Osteocyte (in vitro differentiated cells): Measurements from ENCODE around the gene ARHGAP10. TPM values are rescaled to one million over a fixed set of nuclear protein-coding genes. Genes with fewer than 3 reads are reported as not detected.
"Not testable (repeated sequence)": the region's sequence is repeated elsewhere in the genome, so short reads cannot be mapped to it uniquely, and the experiment has no call there.

Experiments
- DNase-seq: peaks from one replicate; pipeline ENCODE4 v3.0.0; 2021; ENCODE audit warnings: mixed read lengths; ENCODE audit not compliant: unreplicated experiment; ENCODE audit errors: extremely low spot score
- H3K27ac Mint-ChIP-seq: one replicate; pipeline ENCODE4 v1.8.0; 2021; ENCODE audit warnings: mild to moderate bottlenecking, mixed read lengths; ENCODE audit not compliant: unreplicated experiment
- H3K27me3 Mint-ChIP-seq: one replicate; pipeline ENCODE4 v1.8.0; 2021; ENCODE audit warnings: mixed read lengths; ENCODE audit not compliant: unreplicated experiment
- H3K36me3 Mint-ChIP-seq: one replicate; pipeline ENCODE4 v1.8.0; 2021; ENCODE audit warnings: mixed read lengths; ENCODE audit not compliant: unreplicated experiment
- H3K4me1 Mint-ChIP-seq: one replicate; pipeline ENCODE4 v1.8.0; 2021; ENCODE audit warnings: mixed read lengths; ENCODE audit not compliant: unreplicated experiment
- H3K4me3 Mint-ChIP-seq: one replicate; pipeline ENCODE4 v1.8.0; 2021; ENCODE audit warnings: mild to moderate bottlenecking, moderate library complexity, mixed read lengths; ENCODE audit not compliant: unreplicated experiment
- H3K9me3 Mint-ChIP-seq: one replicate; pipeline ENCODE4 v1.8.0; 2021; ENCODE audit warnings: mixed read lengths; ENCODE audit not compliant: unreplicated experiment
- total RNA-seq: library from RNA; stranded (reverse); gene quantifications from 2 replicates; pipeline ENCODE4 v1.2.1, GENCODE V29; 2021
- TF ChIP-seq, protein P1 (sequence below): fragments of 200-600 bp; sonication (generic); IDR thresholded peaks from 2 replicates; pipeline ENCODE4 v1.5.0; 2021; ENCODE audit warnings: antibody characterized with exemption, mild to moderate bottlenecking, moderate library complexity

Gene ARHGAP10
- total RNA-seq, 1 donor from 2014 or later: 121 TPM

DNA sequence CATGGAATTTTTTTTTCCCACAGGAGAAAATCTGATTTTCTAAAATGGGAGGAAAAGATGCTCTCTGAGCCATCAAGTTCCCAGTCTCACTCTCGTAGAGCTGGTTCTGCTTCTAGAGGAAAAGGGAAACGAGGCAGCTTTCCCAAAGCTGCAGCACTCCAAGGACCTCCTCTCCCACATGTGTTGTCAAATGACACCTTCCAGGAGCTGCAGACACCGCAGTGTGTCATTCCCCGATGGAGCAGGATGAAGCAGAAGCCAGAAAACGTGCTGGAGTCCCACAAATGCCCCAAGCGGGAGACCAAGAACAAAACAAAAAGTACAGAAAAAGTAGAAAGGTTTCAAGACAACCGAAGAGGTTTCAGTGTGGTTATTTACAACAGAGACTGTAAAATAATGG, 348.1 kb downstream of the ARHGAP10 start:
- Mint-ChIP-seq H3K27ac (no peak overlapping the region), H3K4me1 (no peaks in the 10 kb centered on the region), H3K9me3 (peaks cover 14% of the 10 kb centered on the region), H3K27me3 (no peaks in the 10 kb centered on the region), H3K36me3 (peaks cover 80% of the 10 kb centered on the region), H3K4me3 (no peak overlapping the region)
- TF ChIP-seq, protein P1, sequence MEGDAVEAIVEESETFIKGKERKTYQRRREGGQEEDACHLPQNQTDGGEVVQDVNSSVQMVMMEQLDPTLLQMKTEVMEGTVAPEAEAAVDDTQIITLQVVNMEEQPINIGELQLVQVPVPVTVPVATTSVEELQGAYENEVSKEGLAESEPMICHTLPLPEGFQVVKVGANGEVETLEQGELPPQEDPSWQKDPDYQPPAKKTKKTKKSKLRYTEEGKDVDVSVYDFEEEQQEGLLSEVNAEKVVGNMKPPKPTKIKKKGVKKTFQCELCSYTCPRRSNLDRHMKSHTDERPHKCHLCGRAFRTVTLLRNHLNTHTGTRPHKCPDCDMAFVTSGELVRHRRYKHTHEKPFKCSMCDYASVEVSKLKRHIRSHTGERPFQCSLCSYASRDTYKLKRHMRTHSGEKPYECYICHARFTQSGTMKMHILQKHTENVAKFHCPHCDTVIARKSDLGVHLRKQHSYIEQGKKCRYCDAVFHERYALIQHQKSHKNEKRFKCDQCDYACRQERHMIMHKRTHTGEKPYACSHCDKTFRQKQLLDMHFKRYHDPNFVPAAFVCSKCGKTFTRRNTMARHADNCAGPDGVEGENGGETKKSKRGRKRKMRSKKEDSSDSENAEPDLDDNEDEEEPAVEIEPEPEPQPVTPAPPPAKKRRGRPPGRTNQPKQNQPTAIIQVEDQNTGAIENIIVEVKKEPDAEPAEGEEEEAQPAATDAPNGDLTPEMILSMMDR: no peak
- DNase-seq: no peak

DNA sequence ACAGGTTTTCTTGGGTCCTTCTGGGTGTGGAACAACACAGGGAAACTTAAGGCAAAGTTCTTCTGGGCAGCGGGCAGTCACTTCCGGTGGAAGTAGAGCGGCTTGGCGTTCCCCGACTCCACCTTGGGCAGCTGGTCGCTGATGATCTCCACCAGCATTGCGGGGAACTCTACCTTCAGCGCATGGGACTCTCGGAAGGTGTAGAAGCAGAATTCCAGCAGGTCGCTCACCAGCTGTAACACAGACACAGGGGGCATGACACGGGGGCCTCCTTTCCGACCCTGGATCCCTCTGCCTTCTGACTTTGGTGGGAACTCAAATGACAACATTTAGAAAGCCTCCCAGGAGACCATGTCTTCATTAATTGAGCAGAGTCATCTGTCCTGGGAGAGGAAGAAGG, 349.4 kb downstream of the ARHGAP10 start:
- Mint-ChIP-seq H3K4me3 (no peak overlapping the region), H3K27ac (no peak overlapping the region), H3K9me3 (peaks cover 23% of the 10 kb centered on the region), H3K36me3 (peaks cover 75% of the 10 kb centered on the region), H3K27me3 (no peaks in the 10 kb centered on the region), H3K4me1 (no peaks in the 10 kb centered on the region)
- TF ChIP-seq, protein P1: no peak
- no peak for DNase-seq

DNA sequence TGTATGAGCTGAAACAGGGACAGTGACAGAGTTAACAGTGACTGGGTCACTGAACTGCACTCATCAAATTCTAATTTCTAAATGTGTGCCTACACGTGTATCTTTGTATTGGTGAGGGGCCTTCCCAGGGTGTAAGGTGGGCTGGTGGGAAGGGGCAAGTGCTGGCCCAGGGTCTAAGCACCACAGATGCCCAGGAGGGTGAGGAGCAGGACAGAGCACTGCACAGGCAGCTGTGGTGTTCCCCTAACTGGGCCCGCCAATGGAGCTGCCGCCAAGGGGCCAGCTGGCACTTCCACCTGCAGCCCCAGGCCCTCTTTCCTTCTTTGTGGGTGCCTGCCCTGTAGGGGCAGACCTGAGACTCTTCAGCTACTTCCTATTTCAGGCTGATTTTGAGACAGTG, 349.9 kb downstream of the ARHGAP10 start:
- Mint-ChIP-seq H3K27ac (no peak overlapping the region), H3K4me1 (no peaks in the 10 kb centered on the region), H3K27me3 (no peaks in the 10 kb centered on the region), H3K9me3 (peaks cover 21% of the 10 kb centered on the region), H3K4me3 (no peak overlapping the region), H3K36me3 (peaks cover 72% of the 10 kb centered on the region)
- TF ChIP-seq, protein P1: no peak
- no peak for DNase-seq

DNA sequence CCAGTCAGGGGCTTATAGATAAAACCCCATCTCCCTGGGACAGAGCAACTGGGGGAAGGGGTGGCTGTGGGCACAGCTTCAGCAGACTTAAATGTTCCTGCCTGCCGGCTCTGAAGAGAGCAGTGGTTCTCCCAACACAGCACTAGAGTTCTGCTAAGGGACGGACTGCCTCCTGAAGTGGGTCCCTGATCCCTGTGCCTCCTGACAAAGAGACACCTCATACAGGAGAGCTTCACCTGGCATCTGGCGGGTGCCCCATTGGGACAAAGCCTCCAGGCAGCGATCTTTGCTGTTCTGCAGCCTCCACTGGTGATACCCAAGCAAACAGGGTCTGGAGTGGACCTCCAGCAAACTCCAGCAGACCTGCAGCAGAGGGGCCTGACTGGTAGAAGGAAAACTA, 351.2 kb downstream of the ARHGAP10 start:
- H3K4me1 Mint-ChIP-seq, H3K27ac Mint-ChIP-seq, H3K4me3 Mint-ChIP-seq, DNase-seq, H3K27me3 Mint-ChIP-seq: not testable (repeated sequence)
- peaks cover 32% of the 10 kb centered on the region for H3K9me3 Mint-ChIP-seq
- peaks cover 62% of the 10 kb centered on the region for H3K36me3 Mint-ChIP-seq

DNA sequence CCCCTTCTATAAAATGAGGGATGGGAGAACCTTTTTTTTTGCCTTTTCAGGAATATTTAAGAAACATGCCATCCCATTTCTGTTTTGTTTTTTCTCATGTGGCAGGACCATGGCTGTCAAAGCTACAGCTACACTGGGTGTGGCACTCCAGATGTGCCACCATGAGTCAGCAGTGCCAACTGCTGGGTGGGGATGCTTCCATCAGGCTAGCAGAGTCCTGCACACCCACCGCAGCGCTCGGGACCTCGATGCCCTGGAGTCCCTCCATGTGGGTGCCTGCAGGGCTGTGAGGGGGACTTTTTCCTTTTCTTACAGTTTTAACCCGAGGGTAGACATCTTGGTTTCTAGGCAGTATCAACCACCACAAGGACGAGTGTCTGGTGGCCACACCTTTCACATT, 357.7 kb downstream of the ARHGAP10 start:
- no peak for DNase-seq
- TF ChIP-seq, protein P1: no peak
- no peaks in the 10 kb centered on the region for H3K27me3 Mint-ChIP-seq
- H3K27ac Mint-ChIP-seq: no peak overlapping the region
- peaks cover 6% of the 10 kb centered on the region for H3K4me1 Mint-ChIP-seq
- peaks cover 11% of the 10 kb centered on the region for H3K36me3 Mint-ChIP-seq
- no peak overlapping the region for H3K4me3 Mint-ChIP-seq
- peaks cover 29% of the 10 kb centered on the region for H3K9me3 Mint-ChIP-seq

DNA sequence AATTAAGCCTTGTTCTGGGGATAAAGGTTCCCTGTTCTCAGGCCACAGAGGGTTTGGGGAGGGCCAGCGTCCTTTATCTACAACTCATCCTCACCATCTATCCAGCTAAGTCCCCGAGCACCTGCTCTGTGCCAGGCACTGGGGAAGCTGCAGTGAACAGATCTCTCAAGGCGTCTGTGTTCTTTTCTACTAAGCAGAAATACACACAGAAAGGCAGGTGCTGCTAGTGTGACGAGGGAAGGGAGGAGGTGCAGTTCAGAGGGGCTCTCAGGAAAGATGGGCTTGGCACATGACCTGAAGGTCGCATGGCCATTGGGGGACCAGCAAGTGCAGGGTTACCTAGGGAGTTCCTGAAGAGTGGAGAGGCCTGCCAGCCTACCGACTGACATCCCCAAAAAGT, 358.1 kb downstream of the ARHGAP10 start:
- H3K27ac Mint-ChIP-seq: no peak overlapping the region
- peaks cover 10% of the 10 kb centered on the region for H3K36me3 Mint-ChIP-seq
- H3K9me3 Mint-ChIP-seq: peaks cover 27% of the 10 kb centered on the region
- peaks cover 6% of the 10 kb centered on the region for H3K4me1 Mint-ChIP-seq
- TF ChIP-seq, protein P1: no peak
- H3K27me3 Mint-ChIP-seq: no peaks in the 10 kb centered on the region
- H3K4me3 Mint-ChIP-seq: no peak overlapping the region
- no peak for DNase-seq
